Astrocyte (in vitro differentiated cells and primary cell): Measurements from ENCODE around the gene DNAJA1. TPM values are rescaled to one million over a fixed set of nuclear protein-coding genes. Genes with fewer than 3 reads are reported as not detected.

Experiments used
- DNase-seq: peaks from one replicate; pipeline ENCODE4 v3.0.0-alpha.2; 2010; ENCODE audit warnings: low read depth
- FAIRE-seq: peaks from 2 replicates; lab custom pipeline; 2011; peaks lifted over from hg19 to GRCh38; lab: Jason Lieb, UNC
- H2AFZ ChIP-seq: 2 replicates; pipeline ENCODE4 v1.6.0; 2012; ENCODE audit warnings: low read depth, low read length, inconsistent platforms
- H3K27ac ChIP-seq: 2 replicates; pipeline ENCODE4 v1.5.1; 2011; ENCODE audit warnings: low read depth, low read length, inconsistent platforms
- H3K27me3 ChIP-seq: 2 replicates; pipeline ENCODE4 v1.6.0; 2011; ENCODE audit warnings: low read length, inconsistent platforms; ENCODE audit not compliant: insufficient read depth
- H3K36me3 ChIP-seq: 2 replicates; pipeline ENCODE4 v1.5.1; 2011; ENCODE audit warnings: low read length, inconsistent platforms; ENCODE audit not compliant: insufficient read depth
- H3K4me1 ChIP-seq: 2 replicates; pipeline ENCODE4 v1.5.1; 2011; ENCODE audit warnings: low read length, inconsistent platforms; ENCODE audit not compliant: insufficient read depth
- H3K4me2 ChIP-seq: 2 replicates; pipeline ENCODE4 v1.6.0; 2012; ENCODE audit warnings: low read length, inconsistent platforms
- H3K4me3 ChIP-seq: 2 replicates; pipeline ENCODE4 v1.5.1; 2011; ENCODE audit warnings: low read depth, mild to moderate bottlenecking, low read length, inconsistent platforms; ENCODE audit not compliant: insufficient read depth
- H3K79me2 ChIP-seq: 2 replicates; pipeline ENCODE4 v1.6.0; 2012; ENCODE audit warnings: mild to moderate bottlenecking, low read length, inconsistent platforms; ENCODE audit not compliant: insufficient read depth
- H3K9ac ChIP-seq: 2 replicates; pipeline ENCODE4 v1.6.0; 2012; ENCODE audit warnings: mild to moderate bottlenecking, low read length, inconsistent platforms
- H3K9me3 ChIP-seq: 2 replicates; pipeline ENCODE4 v1.5.1; 2012; ENCODE audit warnings: low read depth, mild to moderate bottlenecking, low read length, inconsistent platforms; ENCODE audit not compliant: insufficient read depth
- H4K20me1 ChIP-seq: 2 replicates; pipeline ENCODE4 v1.6.0; 2012; ENCODE audit warnings: low read length, inconsistent platforms; ENCODE audit not compliant: insufficient read depth
- H3K27ac Mint-ChIP-seq: one replicate; pipeline ENCODE4 v1.8.0; 2021; ENCODE audit warnings: mild to moderate bottlenecking, mixed read lengths; ENCODE audit not compliant: unreplicated experiment
- H3K27me3 Mint-ChIP-seq: one replicate; pipeline ENCODE4 v1.8.0; 2021; ENCODE audit warnings: low read depth, mixed read lengths; ENCODE audit not compliant: unreplicated experiment
- H3K36me3 Mint-ChIP-seq: one replicate; pipeline ENCODE4 v1.8.0; 2021; ENCODE audit warnings: low read depth, mixed read lengths; ENCODE audit not compliant: unreplicated experiment
- H3K4me1 Mint-ChIP-seq: one replicate; pipeline ENCODE4 v1.8.0; 2021; ENCODE audit warnings: low read depth, mixed read lengths; ENCODE audit not compliant: unreplicated experiment
- H3K4me3 Mint-ChIP-seq: one replicate; pipeline ENCODE4 v1.8.0; 2021; ENCODE audit warnings: mild to moderate bottlenecking, moderate library complexity, mixed read lengths; ENCODE audit not compliant: unreplicated experiment
- H3K9me3 Mint-ChIP-seq: one replicate; pipeline ENCODE4 v1.8.0; 2021; ENCODE audit warnings: mild to moderate bottlenecking, mixed read lengths; ENCODE audit not compliant: unreplicated experiment
- CTCF ChIP-seq: IDR thresholded peaks from 2 replicates; pipeline ENCODE4 v1.5.1; 2011; ENCODE audit warnings: low read depth, mild to moderate bottlenecking, inconsistent platforms, low read length, moderate library complexity; ENCODE audit not compliant: insufficient read depth
- EZH2 ChIP-seq: IDR thresholded peaks from 2 replicates; pipeline ENCODE4 v1.6.1; 2012; ENCODE audit warnings: mild to moderate bottlenecking, low read length, inconsistent platforms; ENCODE audit not compliant: insufficient read depth
- total RNA-seq: library from RNA; stranded (reverse); gene quantifications from 2 replicates; pipeline ENCODE4 v1.2.1, GENCODE V29; 2021

Gene DNAJA1
- total RNA-seq, 1 donor from 2014 or later = 277 TPM

GRCh38 chr9:33022755-33023154, 2.3 kb upstream of the DNAJA1 start:
- no peak overlapping the region for H3K27ac ChIP-seq
- DNase-seq = no peak
- peak overlapping the region; percentile 60 for H3K4me3 Mint-ChIP-seq
- peak overlapping the region; percentile 94 for H3K4me2 ChIP-seq
- no peak overlapping the region for H3K4me3 ChIP-seq
- no peak for TF ChIP-seq CTCF
- no peak for TF ChIP-seq EZH2
- H3K9ac ChIP-seq = no peak overlapping the region
- H3K27me3 Mint-ChIP-seq = no peaks in the 10 kb centered on the region
- H3K27ac Mint-ChIP-seq = no peak overlapping the region
- FAIRE-seq = no peak
- no peaks in the 10 kb centered on the region for H3K9me3 Mint-ChIP-seq
- peaks cover 68% of the 10 kb centered on the region for H3K79me2 ChIP-seq
- H2AFZ ChIP-seq = no peak overlapping the region
- peaks cover 12% of the 10 kb centered on the region for H3K4me1 ChIP-seq
- H3K4me1 Mint-ChIP-seq = peaks cover 20% of the 10 kb centered on the region
- H3K36me3 Mint-ChIP-seq = peaks cover 14% of the 10 kb centered on the region
- H3K27me3 ChIP-seq = no peaks in the 10 kb centered on the region
- H3K9me3 ChIP-seq = no peaks in the 10 kb centered on the region
- H4K20me1 ChIP-seq = peaks cover 22% of the 10 kb centered on the region
- peaks cover 3% of the 10 kb centered on the region for H3K36me3 ChIP-seq

GRCh38 chr9:33023661-33024060, 1.4 kb upstream of the DNAJA1 start:
- H3K9ac ChIP-seq = peak overlapping the region; percentile 99
- Mint-ChIP-seq H3K4me3 (peak overlapping the region; percentile 94), H3K36me3 (peaks cover 14% of the 10 kb centered on the region), H3K27ac (peak overlapping the region; percentile 97), H3K4me1 (peaks cover 27% of the 10 kb centered on the region), H3K27me3 (no peaks in the 10 kb centered on the region), H3K9me3 (no peaks in the 10 kb centered on the region)
- peaks cover 77% of the 10 kb centered on the region for H3K79me2 ChIP-seq
- H4K20me1 ChIP-seq = peaks cover 31% of the 10 kb centered on the region
- TF ChIP-seq CTCF (no peak), EZH2 (no peak)
- no peaks in the 10 kb centered on the region for H3K27me3 ChIP-seq
- H3K27ac ChIP-seq = peak overlapping the region; percentile 97
- H3K4me2 ChIP-seq = peak overlapping the region; percentile 94
- H3K4me3 ChIP-seq = peak overlapping the region; percentile 94
- H3K4me1 ChIP-seq = peaks cover 12% of the 10 kb centered on the region
- DNase-seq (no peak), FAIRE-seq (no peak)
- no peaks in the 10 kb centered on the region for H3K9me3 ChIP-seq
- H3K36me3 ChIP-seq = peaks cover 6% of the 10 kb centered on the region
- H2AFZ ChIP-seq = no peak overlapping the region

GRCh38 chr9:33024126-33024965, 727 bp upstream of the DNAJA1 start:
- Histone ChIP-seq H2AFZ (peak overlapping the region; percentile 86), H3K9ac (peak overlapping the region; percentile 99), H3K4me1 (peaks cover 18% of the 10 kb centered on the region), H3K27ac (peak overlapping the region; percentile 97), H3K4me3 (peak overlapping the region; percentile 94), H3K9me3 (no peaks in the 10 kb centered on the region), H3K79me2 (peaks cover 83% of the 10 kb centered on the region), H3K27me3 (no peaks in the 10 kb centered on the region), H4K20me1 (peaks cover 37% of the 10 kb centered on the region), H3K4me2 (peak overlapping the region; percentile 94), H3K36me3 (peaks cover 11% of the 10 kb centered on the region)
- Mint-ChIP-seq H3K27ac (peak overlapping the region; percentile 97), H3K4me3 (peak overlapping the region; percentile 94), H3K9me3 (no peaks in the 10 kb centered on the region), H3K4me1 (peaks cover 30% of the 10 kb centered on the region), H3K36me3 (peaks cover 14% of the 10 kb centered on the region), H3K27me3 (no peaks in the 10 kb centered on the region)
- FAIRE-seq = no peak
- DNase-seq = peak; percentile 29
- no peak for TF ChIP-seq EZH2
- TF ChIP-seq CTCF = no peak
